ENCODE data around the gene SCN3A.

- TF ChIP-seq POLR2A (IDR thresholded peaks at IDR 0.05; ENCODE audit: low read depth, low read length) (no peak), TAF1 (IDR thresholded peaks at IDR 0.05; ENCODE audit: borderline replicate concordance, low read depth, low read length) (no peak), POLR2AphosphoS5 (IDR thresholded peaks at IDR 0.05; ENCODE audit: low read depth, low read length) (no peak)
These were observed 6.5 kb downstream of the SCN3A start for GRCh38 chr2:165197346-165197745.
